Liver (tissue), 9 donors: ENCODE results near the gene TADA3. TPM values are rescaled to one million over a fixed set of nuclear protein-coding genes. Genes with fewer than 3 reads are reported as not detected.

Experiments
- DNase-seq: peaks from one replicate; pipeline ENCODE4 v3.0.0-alpha.2; 2017; ENCODE audit warnings: low spot score
- H3K27ac ChIP-seq, 2 donors: one replicate each; pipeline ENCODE4 v1.7.0; 2013; ENCODE audit warnings: inconsistent platforms in 2 of 2, low read length in 2 of 2, control low read depth in 1 of 2, low read depth in 1 of 2, mild to moderate bottlenecking in 1 of 2
- H3K27me3 ChIP-seq, 4 donors: one replicate each; pipeline versions ENCODE4 v1.6.1 to v1.7.0; 2013; ENCODE audit warnings: low read length in 3 of 4, inconsistent platforms in 1 of 4, mild to moderate bottlenecking in 1 of 4, moderate library complexity in 1 of 4; ENCODE audit not compliant: control insufficient read depth in 4 of 4, insufficient read depth in 4 of 4
- H3K36me3 ChIP-seq, 4 donors: one replicate each; pipeline versions ENCODE4 v1.6.1 to v1.7.0; 2013; ENCODE audit warnings: low read length in 3 of 4, mild to moderate bottlenecking in 3 of 4, low read depth in 1 of 4, moderate library complexity in 1 of 4; ENCODE audit not compliant: control insufficient read depth in 4 of 4, insufficient read depth in 3 of 4
- H3K4me1 ChIP-seq, 4 donors: one replicate each; pipeline versions ENCODE4 v1.6.1 to v1.7.0; 2013; ENCODE audit warnings: low read length in 3 of 4, mild to moderate bottlenecking in 3 of 4, moderate library complexity in 1 of 4; ENCODE audit not compliant: control insufficient read depth in 4 of 4, insufficient read depth in 4 of 4
- H3K4me3 ChIP-seq, 3 donors: one replicate each; pipeline versions ENCODE4 v1.6.1 to v1.7.0; 2013; ENCODE audit warnings: low read length in 3 of 3, control low read depth in 1 of 3, low read depth in 1 of 3, mild to moderate bottlenecking in 1 of 3
- H3K9ac ChIP-seq, 2 donors: one replicate each; pipeline ENCODE4 v1.7.0; 2013; ENCODE audit warnings: low read length in 2 of 2, mild to moderate bottlenecking in 2 of 2, moderate library complexity in 2 of 2, control low read depth in 1 of 2, low read depth in 1 of 2
- H3K9me3 ChIP-seq, 4 donors: one replicate each; pipeline versions ENCODE4 v1.6.1 to v1.7.0; 2013; ENCODE audit warnings: low read length in 3 of 4; ENCODE audit not compliant: control insufficient read depth in 4 of 4
- ATF3 ChIP-seq: IDR thresholded peaks from 2 replicates; pipeline ENCODE4 v1.6.1; 2016; ENCODE audit warnings: antibody characterized with exemption
- CTCF ChIP-seq: fragments of 150-350 bp; IDR thresholded peaks from 2 replicates; pipeline ENCODE4 v1.5.1; 2017; ENCODE audit warnings: improper control_type of control experiment, low read depth, low read length; ENCODE audit not compliant: missing input control
- EGR1 ChIP-seq, 2 donors: IDR thresholded peaks; 2 replicates each; pipeline ENCODE4 v1.6.1; 2016 to 2018; ENCODE audit warnings: antibody characterized with exemption in 2 of 2, low read depth in 2 of 2
- FOXA1 ChIP-seq: IDR thresholded peaks from 2 replicates; pipeline ENCODE4 v1.6.1; 2016; ENCODE audit warnings: antibody characterized with exemption
- FOXA2 ChIP-seq: IDR thresholded peaks from 2 replicates; pipeline ENCODE4 v1.6.1; 2016; ENCODE audit warnings: antibody characterized with exemption
- GABPA ChIP-seq, 2 donors: IDR thresholded peaks in 1 of 2; conservative IDR thresholded peaks in 1 of 2; 2 replicates each; pipeline ENCODE4 v1.6.1; 2016; ENCODE audit warnings: antibody characterized with exemption in 2 of 2, mild to moderate bottlenecking in 1 of 2, moderate library complexity in 1 of 2
- HNF4A ChIP-seq, 2 donors: conservative IDR thresholded peaks; 2 replicates each; pipeline ENCODE4 v1.6.1; 2016; ENCODE audit warnings: antibody characterized with exemption in 2 of 2, mild to moderate bottlenecking in 2 of 2
- HNF4G ChIP-seq: IDR thresholded peaks from 2 replicates; pipeline ENCODE4 v1.6.1; 2016; ENCODE audit warnings: antibody characterized with exemption
- JUND ChIP-seq, 2 donors: IDR thresholded peaks; 2 replicates each; pipeline ENCODE4 v1.6.1; 2016; ENCODE audit warnings: antibody characterized with exemption in 2 of 2
- MAX ChIP-seq: IDR thresholded peaks from 2 replicates; pipeline ENCODE4 v1.6.1; 2016; ENCODE audit warnings: antibody characterized with exemption
- NR2F2 ChIP-seq: IDR thresholded peaks from 2 replicates; pipeline ENCODE4 v1.6.1; 2016; ENCODE audit warnings: antibody characterized with exemption
- RAD21 ChIP-seq, 2 donors: IDR thresholded peaks; 2 replicates each; pipeline ENCODE4 v1.6.1; 2016; ENCODE audit warnings: antibody characterized with exemption in 2 of 2, mild to moderate bottlenecking in 2 of 2
- REST ChIP-seq: IDR thresholded peaks from 2 replicates; pipeline ENCODE4 v1.6.1; 2016; ENCODE audit warnings: antibody characterized with exemption, mild to moderate bottlenecking
- RXRA ChIP-seq, 2 donors: IDR thresholded peaks; 2 replicates each; pipeline ENCODE4 v1.6.1; 2017 to 2018; ENCODE audit warnings: antibody characterized with exemption in 2 of 2, mild to moderate bottlenecking in 1 of 2
- SP1 ChIP-seq: IDR thresholded peaks from 2 replicates; pipeline ENCODE4 v1.6.1; 2018; ENCODE audit warnings: antibody characterized with exemption, mild to moderate bottlenecking
- TAF1 ChIP-seq: conservative IDR thresholded peaks from 2 replicates; pipeline ENCODE4 v1.6.1; 2016; ENCODE audit warnings: antibody characterized with exemption, mild to moderate bottlenecking
- YY1 ChIP-seq: IDR thresholded peaks from 2 replicates; pipeline ENCODE4 v1.6.1; 2016; ENCODE audit warnings: antibody characterized with exemption, mild to moderate bottlenecking
- ZBTB33 ChIP-seq: IDR thresholded peaks from 2 replicates; pipeline ENCODE4 v1.6.1; 2016; ENCODE audit warnings: antibody characterized with exemption
- WGBS: extraction: QIAGEN DNeasy Blood & Tissue Kit; methylation state at CpG from one replicate; pipeline ENCODE4 v1.1.7; 2013; 5-methylcytosine and 5-hydroxymethylcytosine counted together
- polyA plus RNA-seq, 2 donors: library from polyadenylated mRNA; stranded (reverse) in 1 of 2; unstranded in 1 of 2; fragments of 200-250 nt in 1 of 2; fragments of >200 nt in 1 of 2; fragmentation: Nextera tagmentation in 1 of 2; extraction: Ambion mirVana in 1 of 2; gene quantifications; one replicate each; pipeline versions ENCODE4 v1.2.1 to v1.2.3, GENCODE V29; 2013 to 2015
- total RNA-seq, 2 donors: library from RNA; depleted of rRNA; stranded (reverse); fragments of >200 nt; gene quantifications; one replicate each; pipeline ENCODE4 v1.2.3, GENCODE V29; 2014
- donor health status: healthy.
- donor health status: healthy.
- donor health status: healthy.
- donor health status: healthy.
- donor health status: healthy.

Gene TADA3
- total and polyA plus RNA-seq, 4 donors: 16.2 to 27.8 (median 21.5) TPM

- Histone ChIP-seq H3K36me3 (peaks cover 0 to 19% (median 15%) of the 10 kb centered on the region in 4 donors), H3K9ac (no peak overlapping the region), H3K4me1 (peaks cover 6 to 34% (median 18%) of the 10 kb centered on the region in 4 donors), H3K4me3 (no peak overlapping the region), H3K9me3 (no peaks in the 10 kb centered on the region), H3K27ac (peak overlapping the region; percentile 79 to 83), H3K27me3 (no peaks in the 10 kb centered on the region)
- no peak for TF ChIP-seq RAD21 (IDR thresholded peaks at IDR 0.05)
- no peak for TF ChIP-seq HNF4G
- TF ChIP-seq EGR1 (IDR thresholded peaks at IDR 0.05; ENCODE audit: low read depth in 2 of 2): no peak
- TF ChIP-seq MAX: no peak
- TF ChIP-seq TAF1: no peak
- TF ChIP-seq YY1: no peak
- TF ChIP-seq FOXA1: no peak
- TF ChIP-seq RXRA (IDR thresholded peaks at IDR 0.05): no peak
- no peak for TF ChIP-seq ATF3
- TF ChIP-seq GABPA (IDR thresholded peaks at IDR 0.05 in 1 of 2, conservative IDR thresholded peaks at IDR 0.05 in 1 of 2): no peak
- no peak for TF ChIP-seq NR2F2
- no peak for TF ChIP-seq SP1
- TF ChIP-seq HNF4A (conservative IDR thresholded peaks at IDR 0.05): no peak
- no peak for TF ChIP-seq JUND (IDR thresholded peaks at IDR 0.05)
- TF ChIP-seq ZBTB33: no peak
- WGBS: 89% methylated on average over 4 of the region's 4 CpGs
- no peak for DNase-seq
Observed at GRCh38 chr3:9780910-9781309, 11.4 kb downstream of the TADA3 start.

GRCh38 chr3:9780458-9780812 is 11.8 kb downstream of the TADA3 start:
- peaks cover 6 to 34% (median 18%) of the 10 kb centered on the region in 4 donors for H3K4me1 ChIP-seq
- 63% methylated on average over 10 of the region's 10 CpGs for WGBS

More at GRCh38 chr3:9780458-9780812, 11.8 kb downstream of the TADA3 start:
- no peak for DNase-seq
- no peak overlapping the region for H3K4me3 ChIP-seq
- H3K36me3 ChIP-seq: peaks cover 0 to 16% (median 13%) of the 10 kb centered on the region in 4 donors
- no peaks in the 10 kb centered on the region for H3K27me3 ChIP-seq
- H3K9me3 ChIP-seq: no peaks in the 10 kb centered on the region
- H3K27ac ChIP-seq: peak overlapping the region; percentile 79 to 83
- TF ChIP-seq YY1 (no peak), FOXA2 (no peak), GABPA (IDR thresholded peaks at IDR 0.05 in 1 of 2, conservative IDR thresholded peaks at IDR 0.05 in 1 of 2) (peak in 1 of 2 donors; percentile 16), EGR1 (IDR thresholded peaks at IDR 0.05; ENCODE audit: low read depth in 2 of 2) (no peak), CTCF (no peak), HNF4G (no peak), JUND (IDR thresholded peaks at IDR 0.05) (peak in 1 of 2 donors; percentile 20), ZBTB33 (no peak), SP1 (peak; percentile 18), NR2F2 (no peak), FOXA1 (no peak), REST (no peak), RXRA (IDR thresholded peaks at IDR 0.05) (peak in 1 of 2 donors; percentile 42), HNF4A (conservative IDR thresholded peaks at IDR 0.05) (peak in 1 of 2 donors; percentile 46), ATF3 (no peak), RAD21 (IDR thresholded peaks at IDR 0.05) (no peak), TAF1 (no peak), MAX (no peak)
- no peak overlapping the region for H3K9ac ChIP-seq
